SH-SY5Y (cell line): ENCODE measurements around the gene VSIR.

Experiments
- GATA2 ChIP-seq: IDR thresholded peaks from 2 replicates; pipeline ENCODE4 v1.6.1; 2011; ENCODE audit warnings: mild to moderate bottlenecking, low read depth, low read length
- GATA3 ChIP-seq: IDR thresholded peaks from 2 replicates; pipeline ENCODE4 v1.6.1; 2011; ENCODE audit warnings: low read depth, mild to moderate bottlenecking, low read length, moderate library complexity

DNA sequence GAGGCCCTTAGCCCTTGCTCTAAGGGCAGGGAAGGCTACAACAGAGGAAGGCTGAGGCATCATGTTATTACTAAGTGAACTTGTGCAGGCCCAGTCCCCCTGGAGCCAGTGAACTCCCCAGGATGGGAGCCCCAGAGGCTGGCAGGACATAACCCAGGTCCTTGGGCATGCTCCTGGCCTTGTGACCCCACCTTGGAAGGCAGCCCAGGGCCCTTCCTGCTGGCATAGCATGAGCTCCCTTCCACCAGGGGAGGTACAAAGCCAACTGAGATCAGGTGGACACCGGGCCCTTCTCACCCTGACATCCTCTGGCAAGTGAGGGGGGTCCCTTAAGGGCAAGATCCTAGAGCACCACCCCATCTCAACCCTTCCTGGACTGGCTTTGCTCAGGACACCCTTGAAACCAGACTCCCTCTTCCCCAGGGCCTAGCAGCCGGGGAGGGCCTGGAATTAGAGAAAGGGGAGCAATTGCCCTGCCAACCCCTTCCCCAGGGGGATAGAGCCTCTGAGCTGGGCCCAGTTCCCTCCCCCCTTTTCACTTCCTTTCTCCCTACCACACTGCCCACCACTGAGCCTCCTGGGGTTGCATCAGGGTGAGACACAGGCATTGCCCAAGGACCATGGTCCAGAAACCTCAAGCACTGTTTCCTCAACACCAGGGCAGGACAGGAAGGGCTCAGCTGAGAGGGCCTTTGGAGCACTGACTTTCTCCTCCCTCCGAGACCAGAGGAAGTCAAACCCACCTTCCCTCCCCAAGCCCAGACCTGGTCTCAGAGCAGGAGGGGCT, 1.8 kb upstream of the VSIR start:
- TF ChIP-seq GATA2 (no peak), GATA3 (no peak)
